A549 (cell line): ENCODE data around the gene GFER.

Experiments
- CTCF ChIP-seq: fragments of >200 bp; sonication (Bioruptor Twin); formaldehyde crosslinking; IDR thresholded peaks from 3 replicates; pipeline ENCODE4 v1.5.1; 2016
- ESRRA ChIP-seq: fragments of 150-350 bp; IDR thresholded peaks from 2 replicates; pipeline ENCODE4 v1.6.1; 2014; ENCODE audit warnings: mild to moderate bottlenecking, low read length, borderline replicate concordance
- HOXB5 ChIP-seq: fragments of 250-450 bp; sonication (Bioruptor Pico); IDR thresholded peaks from 2 replicates; pipeline ENCODE4 v1.5.0; 2020; ENCODE audit warnings: mild to moderate bottlenecking, moderate library complexity
- KDM1A ChIP-seq: fragments of 200-600 bp; sonication (generic); IDR thresholded peaks from 2 replicates; pipeline ENCODE4 v1.6.1; 2016; ENCODE audit warnings: low read depth, mild to moderate bottlenecking
- MYC ChIP-seq: IDR thresholded peaks from 2 replicates; pipeline ENCODE4 v1.6.1; 2012; ENCODE audit warnings: mild to moderate bottlenecking, inconsistent platforms, low read length, improper control_type of control experiment, borderline replicate concordance

- TF ChIP-seq KDM1A (no peak), ESRRA (no peak), CTCF (no peak), HOXB5 (CRISPR knock-in tag) (no peak), MYC (no peak)
These were observed 47.0 kb upstream of the GFER start for GRCh38 chr16:1936945-1937479.
